Stimulated activated CD8-positive, alpha-beta memory T cell treated with anti-CD3 and anti-CD28 coated beads, Interleukin-15, amount 100 ng/mL, for 1 hour (primary cell): ENCODE measurements around the gene AGBL1.

Experiments used
- DNase-seq: peaks from one replicate; pipeline ENCODE4 v3.0.0-alpha.2; 2020; ENCODE audit warnings: low read depth

Gene AGBL1

DNA sequence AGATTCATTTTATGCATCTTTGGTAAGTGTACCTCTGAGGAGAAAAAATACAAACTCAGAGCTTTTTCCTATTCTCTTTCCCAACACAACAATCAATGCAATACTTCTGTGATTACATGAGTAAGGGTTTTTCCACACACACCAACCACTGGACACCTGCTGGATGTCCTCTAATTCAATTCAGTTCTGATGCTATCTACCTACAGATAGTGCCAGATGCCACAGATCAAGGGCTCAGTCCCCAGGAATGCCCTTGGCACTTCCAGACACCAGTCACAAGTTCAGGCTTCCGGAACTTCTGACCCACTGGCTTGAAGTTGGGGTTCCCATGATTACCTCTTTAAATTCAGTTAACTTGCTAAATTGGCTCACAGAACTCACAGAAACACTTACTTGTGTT lies 511.5 kb downstream of the AGBL1 start:
- no peak for DNase-seq

DNA sequence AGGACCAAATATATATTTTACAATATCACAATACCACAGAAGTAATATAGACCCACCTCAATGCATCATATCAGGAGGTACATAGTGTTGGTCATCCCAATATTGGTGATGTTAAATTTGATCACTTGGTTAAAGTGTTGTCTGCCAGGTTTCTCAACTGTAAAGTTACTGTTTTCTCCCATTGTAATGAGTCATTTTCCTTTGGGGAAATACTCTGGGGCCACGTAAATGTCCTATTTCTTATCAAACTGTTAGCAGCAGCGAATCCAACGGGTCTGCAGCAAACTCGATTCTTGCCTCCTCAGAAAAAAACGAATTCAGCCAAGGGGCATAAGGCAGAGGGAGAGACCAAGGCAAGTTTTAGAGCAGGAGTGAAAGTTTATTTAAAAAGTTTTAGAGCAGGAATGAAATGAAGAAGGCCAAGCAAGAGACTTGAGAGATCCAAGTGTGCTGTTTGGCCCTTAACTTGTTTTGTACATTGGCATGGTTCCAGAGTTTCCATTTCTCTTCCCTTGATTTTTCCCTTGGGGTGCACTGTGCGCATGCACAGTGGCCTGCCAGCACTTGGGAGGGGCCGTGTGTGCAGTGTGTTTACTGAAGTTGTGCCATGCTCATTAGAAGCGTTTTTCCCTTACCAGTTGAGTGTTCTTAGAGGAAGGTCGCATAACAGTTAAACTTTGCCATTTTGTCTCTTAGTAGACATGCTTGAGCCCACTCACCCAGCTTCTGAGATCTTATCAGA lies 512.5 kb downstream of the AGBL1 start:
- DNase-seq = no peak

DNA sequence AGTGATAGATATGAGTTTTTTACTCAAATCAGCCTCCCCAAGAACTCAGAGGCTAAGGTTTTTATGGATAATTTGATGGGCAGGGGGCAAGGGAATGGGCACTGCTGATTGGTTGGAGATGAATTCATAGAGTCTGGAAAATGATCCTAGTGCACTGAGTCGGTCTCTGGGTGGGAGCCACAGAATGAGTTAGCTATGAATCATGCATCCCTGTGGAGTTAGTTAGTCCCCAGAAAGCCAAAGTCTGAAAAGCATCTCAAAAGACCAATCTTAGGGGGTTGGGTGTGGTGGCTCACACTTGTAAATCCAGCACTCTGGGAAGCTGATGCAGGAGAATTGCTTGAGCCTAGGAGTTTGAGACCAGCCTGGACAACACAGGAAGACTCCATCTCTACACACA lies 516.1 kb downstream of the AGBL1 start:
- no peak for DNase-seq

DNA sequence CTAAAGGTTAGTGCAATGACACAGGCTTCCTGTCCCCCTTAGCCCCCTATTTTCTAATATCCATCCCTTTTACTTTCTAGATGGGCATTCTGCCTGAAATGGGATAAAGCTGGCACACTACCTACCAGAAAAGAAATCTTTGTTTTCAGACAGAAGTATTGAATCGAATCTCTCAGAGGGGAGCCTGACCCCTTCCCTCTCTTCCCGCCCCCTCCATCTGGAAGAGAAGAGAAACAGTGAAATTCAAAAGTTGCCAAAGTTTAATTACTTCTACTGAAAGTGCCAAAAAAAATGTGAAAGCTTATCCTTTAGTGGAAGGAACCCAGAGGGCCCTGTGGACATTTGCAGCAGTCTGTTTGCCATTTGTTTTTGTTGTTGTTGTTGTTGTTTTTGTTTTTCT lies 523.8 kb downstream of the AGBL1 start:
- DNase-seq = no peak

DNA sequence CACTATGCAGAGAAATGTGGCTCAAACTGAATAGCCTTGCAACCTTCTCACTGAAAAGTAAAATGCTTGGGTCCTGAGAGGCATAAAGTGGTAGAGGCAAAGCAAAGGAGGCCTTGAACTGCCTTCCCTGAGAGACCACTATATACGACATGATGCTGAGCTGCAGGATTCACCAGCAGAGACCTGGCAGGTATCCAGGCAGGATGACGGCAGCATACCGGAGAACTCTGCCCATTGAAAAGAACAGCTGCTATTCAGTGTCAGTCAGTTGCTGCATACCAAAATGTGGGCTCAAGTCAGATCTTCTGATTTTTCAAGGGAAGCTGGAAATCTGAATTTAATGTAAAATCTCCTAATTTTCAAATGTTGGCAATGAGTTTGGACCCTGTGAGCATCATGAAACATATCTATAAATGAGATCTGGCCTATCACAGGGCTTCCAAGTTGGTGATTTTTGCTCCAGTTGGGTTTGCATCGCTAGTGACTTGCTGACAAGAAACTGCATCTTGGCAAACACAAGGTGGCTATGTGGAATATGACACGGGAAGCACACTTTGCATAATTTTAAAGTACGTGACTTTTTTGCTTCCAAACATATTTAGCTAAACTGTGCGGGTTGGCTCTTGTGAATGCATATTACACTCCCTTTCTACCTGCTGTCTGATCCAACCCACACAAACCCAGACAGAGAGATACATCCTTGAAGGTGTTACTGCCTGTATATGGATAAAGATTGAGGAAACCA lies 529.0 kb downstream of the AGBL1 start:
- no peak for DNase-seq

DNA sequence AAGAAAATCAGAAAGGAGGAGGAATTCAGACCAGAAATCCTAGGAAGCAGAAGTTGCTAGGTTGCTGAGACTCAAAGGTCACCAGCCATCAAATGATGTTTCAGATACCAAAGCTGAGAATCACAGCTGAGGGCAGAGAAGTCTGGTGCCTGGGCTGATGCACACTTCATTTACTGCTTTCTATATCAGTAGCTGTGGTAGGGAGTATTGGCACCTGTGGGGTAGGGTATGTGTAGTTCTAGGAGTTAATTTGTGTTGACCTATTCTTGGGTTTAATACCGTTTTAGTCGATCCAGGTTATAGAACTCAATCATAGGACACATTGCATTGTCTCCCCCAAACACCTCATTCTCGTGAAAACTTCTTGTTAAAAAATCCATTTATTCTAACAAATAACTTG lies 529.6 kb downstream of the AGBL1 start:
- DNase-seq = no peak

DNA sequence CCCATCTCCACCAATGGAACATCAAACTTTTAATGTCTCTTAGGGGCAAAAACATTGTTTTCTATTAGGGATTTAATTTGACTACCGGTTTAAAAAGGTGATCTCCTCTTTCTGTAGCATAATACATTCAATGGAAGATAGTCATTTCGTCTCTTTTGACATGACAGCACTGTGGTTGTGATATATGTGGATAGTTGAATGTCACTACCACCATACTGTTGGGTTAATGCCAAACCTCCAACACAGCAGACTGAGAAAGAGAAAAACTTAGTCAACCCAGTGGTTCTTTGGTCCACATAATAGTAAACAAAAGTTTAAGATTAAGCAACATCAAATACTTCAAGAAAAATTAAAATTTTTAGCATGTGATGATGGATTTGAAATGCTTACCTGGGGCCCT lies 530.4 kb downstream of the AGBL1 start:
- no peak for DNase-seq

DNA sequence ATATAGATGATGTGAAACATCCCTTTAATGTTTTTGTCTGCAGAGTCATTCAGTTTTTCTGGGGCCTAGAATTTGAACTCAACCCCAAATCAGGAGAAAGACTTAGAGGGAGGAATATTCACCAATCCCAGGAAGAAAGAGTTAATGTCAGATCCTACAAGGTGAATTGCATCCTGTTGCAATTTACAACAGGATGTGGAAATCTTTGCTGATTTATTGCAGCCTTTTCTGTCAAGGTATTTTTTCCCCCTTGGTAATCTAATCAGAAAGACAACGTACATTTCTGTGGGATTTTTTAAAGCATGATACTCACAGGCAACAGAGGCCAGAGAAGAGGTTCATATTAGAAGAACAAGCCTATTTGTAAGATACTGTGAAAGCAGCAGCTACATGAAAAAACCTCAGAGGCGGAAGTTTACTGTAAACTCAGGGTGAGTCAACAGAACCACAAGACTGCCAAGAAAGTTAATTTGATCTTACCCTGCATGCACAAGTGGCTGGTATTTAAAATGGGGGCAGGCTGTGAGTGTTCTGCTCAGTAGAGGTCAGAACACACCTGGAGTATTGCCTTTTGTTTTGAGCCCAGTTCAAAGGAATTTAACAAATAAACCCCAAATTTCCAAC lies 531.9 kb downstream of the AGBL1 start:
- DNase-seq = no peak

DNA sequence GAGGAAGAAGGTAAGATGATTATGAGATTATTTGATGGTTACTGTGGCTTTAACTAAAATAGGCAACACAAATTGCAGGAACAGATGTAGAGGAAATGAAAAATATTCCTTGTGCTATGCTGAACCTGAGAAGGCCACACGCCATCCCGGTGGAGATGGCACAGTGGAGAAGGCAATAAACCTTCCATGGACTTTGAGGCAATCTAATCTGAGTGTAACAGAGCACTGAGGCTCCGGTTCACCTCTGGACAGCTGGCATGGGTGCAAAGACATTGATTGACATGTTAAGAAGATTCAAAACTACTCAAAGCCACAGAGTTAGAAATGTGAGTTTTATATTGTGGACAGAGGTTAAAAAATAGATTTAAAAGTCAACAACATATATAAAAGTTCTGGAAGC lies 535.7 kb downstream of the AGBL1 start:
- no peak for DNase-seq

DNA sequence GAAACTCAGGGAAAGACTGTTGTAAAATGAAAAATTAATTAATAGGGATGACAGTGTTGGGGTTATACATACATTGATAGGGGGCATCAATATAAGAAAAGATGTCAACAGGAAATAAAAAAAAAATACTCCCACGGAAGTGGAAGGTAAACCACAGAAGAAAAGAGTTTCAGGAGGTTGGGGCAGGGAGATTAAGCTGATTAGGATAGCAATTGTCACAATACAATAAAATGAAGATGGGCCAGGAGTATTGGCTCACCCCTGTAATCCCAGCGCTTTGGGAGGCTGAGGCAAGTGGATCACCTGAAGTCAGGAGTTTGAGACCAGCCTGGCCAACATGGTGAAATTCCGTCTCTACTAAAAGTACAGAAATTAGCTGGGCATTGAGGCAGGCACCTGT lies 536.1 kb downstream of the AGBL1 start:
- DNase-seq = no peak

DNA sequence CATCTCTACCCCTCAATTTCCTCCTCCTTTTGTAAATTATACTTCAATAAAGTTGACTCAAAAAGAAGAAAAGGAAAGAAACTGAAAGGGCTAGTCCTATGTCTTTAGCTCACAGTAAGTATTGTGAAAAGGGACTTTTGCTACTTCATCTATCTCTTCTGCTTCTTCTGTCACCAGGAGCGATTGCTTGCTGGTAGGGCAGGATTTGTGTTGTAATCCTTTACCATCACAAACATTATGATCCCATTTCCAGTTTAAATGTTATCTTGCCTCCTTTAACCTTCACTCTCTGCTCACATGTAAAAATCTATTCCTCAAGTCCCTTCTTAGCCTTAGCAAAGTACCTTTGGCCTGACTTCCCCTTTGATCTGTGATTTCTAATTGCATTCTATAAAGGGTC lies 537.1 kb downstream of the AGBL1 start:
- no peak for DNase-seq

DNA sequence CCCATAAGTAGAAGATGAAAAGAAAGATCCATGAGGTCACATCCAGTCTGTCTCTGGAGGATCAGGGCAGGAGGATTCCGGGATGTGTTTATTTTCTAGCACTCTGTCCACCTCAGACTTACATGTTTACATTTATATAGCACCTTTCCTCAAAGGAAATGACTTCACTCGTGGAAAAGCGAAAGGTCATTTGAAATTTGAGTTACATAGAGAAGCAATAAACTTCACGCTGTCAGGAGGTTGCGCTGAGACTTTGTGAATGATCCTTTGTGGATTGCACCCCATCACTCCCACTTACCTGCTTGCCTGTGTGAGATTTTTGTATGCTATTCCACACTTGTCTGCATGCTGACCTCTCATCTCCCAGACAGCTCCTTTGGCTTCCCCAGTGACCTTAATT lies 540.5 kb downstream of the AGBL1 start:
- DNase-seq = no peak

DNA sequence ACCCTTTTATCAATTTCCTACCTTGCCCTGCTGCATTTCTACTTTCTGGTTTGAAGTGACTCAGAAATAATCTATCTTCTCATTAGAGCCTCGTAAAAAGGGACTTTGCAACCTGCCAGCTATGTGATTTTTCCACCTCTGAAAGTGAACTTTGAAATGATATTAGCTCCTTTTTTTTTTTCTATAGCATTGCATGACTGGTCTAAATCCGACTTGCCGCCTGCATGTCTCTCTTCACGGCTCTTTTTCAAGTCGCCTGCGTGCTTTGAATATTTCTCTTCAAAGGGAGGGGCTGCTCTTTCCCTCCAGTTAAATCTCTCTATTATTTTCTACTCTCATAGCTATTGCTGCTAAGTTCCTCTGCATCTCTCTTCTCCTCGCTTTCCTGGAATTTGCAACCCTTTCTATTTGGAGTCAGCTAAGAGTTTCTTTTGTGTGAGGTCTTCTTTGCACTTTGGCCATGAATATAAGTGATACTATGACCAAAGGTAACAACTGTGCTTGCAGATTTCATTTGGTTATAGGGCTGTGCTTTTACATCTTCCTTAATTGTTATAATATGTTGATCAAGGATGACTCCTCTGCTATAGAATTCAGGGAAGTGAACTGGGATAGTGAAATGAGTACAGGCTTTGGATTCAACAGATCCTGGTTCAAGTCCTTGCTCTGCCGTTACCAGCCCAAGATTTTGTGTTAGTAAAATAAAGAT lies 541.1 kb downstream of the AGBL1 start:
- no peak for DNase-seq

DNA sequence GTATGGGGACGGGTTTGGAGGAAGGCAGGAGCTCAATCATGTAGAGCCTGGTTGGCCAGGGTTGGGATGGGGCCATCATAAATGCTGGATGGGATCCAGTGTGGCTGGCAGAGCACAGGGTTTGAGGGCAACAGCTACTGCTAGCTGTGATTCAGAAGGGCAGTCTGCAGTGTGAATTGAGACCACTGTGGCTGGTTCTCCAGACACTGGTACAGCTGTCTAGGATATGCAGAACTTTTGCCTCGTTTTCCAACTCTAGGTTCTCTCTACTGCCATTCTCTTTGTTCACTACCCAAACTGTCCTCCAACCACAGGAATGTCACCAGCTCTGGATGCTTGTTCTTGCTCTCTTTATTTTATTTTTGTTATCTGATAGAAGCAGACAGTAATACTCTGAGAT lies 543.6 kb downstream of the AGBL1 start:
- no peak for DNase-seq

DNA sequence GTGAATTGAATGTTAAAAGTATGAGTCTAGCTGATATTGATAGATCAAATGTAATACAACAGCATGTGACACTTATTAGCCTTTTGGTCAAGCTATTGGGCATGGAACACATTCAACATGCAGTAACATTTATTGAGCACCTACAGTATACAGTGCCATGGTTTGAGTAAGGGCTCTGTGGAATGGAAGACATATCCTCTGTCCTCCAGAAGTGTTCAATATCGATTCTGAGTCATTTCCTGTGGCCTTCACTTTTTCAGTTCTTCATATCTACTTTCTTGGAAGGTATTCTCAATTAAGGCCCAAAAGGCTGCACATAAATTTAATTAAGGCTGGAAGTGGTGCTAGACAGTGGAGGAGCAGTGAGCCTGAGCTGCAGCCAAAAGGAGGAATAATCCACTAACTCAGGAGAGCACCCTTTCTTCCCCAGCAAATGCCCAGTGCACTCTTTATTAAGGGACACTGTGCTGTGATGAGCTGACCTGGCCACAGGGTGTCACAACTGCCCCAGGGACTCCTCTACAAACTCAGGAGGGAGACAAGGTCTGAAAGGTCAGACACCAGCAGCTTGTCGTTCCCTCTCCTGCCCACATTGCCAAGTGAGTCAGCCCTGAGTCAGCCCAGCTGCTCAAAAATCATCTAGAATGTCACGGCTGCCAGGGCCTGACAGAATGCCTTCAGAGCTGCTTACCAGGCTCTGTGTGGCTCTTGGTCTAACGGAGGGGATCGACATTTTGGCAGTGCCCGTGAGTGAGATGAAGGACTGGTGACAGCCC lies 544.8 kb downstream of the AGBL1 start:
- DNase-seq = peak; percentile 33

DNA sequence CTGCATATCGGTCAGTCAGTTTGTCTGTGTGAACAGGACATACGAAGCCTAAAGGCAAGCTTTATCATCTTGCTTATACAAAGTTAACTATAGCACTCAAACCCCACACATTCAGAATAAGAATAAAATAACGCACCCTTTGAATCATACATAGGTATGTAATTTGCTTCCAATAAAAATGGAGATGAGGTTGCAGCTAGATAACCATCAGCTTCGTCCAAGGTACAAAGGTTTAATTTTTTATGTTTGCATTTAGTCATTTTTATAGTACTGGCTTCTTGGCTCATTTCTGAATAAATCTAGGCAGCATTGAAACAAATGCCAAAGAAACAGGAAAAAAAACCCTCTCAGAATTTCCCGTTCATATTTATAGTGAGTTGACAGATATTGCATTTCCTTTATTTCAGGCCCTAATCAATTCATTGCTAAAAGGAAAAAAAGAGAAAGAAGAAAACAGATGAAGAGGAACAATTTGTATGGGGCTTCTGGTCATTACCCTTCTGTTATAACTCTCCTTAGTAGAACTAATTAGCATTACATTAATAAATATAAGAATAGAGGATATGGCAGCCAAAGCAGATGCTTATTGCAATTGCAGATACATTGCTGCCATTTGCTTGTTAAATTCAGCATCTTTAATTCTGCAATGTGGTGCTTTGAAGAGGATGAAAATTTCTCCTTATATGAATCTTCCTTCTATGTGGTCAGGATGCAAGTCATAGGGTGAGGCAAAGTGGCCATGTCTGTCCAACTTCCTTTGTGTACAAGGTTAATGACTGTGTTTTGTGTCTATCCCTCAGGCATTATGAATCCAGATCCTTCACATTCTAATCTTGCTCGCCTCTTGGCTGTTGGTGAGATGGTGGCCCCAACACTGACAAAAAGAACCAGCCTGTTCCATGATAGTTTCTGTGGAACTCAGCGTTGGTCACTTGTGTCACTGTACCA lies 550.0 kb downstream of the AGBL1 start:
- DNase-seq = no peak

DNA sequence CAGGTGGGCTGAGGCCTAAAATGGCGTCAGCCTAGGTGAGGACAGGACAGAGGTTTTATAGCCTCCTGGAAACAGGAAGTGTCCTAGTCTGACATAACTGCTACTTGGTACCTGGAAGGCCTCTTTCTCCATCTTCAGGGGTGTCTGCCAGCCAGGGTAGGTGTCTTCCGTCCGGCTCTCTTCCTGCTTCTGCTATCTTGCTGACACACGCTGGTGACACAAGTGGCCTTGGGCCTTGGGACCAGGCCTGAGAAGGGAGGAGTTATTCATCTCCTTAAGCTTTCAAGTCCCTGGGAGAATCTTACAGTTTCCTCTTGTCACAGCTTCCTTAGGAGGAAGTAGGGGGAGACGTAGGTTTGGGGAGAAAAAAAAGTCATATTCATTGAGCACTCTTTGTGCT lies 551.3 kb downstream of the AGBL1 start:
- DNase-seq = no peak

DNA sequence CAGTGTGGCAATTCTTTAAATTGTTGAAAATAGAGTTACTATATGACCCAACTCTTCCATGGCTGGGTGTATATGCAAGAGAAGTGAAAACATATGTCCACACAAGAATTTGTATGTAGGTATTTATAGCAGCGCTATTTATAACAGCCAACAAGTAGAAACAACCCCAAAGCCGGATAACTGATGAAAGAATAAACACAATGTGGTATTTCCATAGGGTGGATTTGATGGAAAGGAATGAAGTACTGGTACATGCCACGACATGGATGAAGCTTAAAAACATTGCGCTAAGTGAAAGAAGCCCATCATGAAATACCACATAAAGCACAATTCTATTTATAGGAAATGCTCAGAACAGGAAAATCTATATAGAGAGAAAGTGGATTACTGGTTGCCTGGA lies 554.5 kb downstream of the AGBL1 start:
- no peak for DNase-seq

DNA sequence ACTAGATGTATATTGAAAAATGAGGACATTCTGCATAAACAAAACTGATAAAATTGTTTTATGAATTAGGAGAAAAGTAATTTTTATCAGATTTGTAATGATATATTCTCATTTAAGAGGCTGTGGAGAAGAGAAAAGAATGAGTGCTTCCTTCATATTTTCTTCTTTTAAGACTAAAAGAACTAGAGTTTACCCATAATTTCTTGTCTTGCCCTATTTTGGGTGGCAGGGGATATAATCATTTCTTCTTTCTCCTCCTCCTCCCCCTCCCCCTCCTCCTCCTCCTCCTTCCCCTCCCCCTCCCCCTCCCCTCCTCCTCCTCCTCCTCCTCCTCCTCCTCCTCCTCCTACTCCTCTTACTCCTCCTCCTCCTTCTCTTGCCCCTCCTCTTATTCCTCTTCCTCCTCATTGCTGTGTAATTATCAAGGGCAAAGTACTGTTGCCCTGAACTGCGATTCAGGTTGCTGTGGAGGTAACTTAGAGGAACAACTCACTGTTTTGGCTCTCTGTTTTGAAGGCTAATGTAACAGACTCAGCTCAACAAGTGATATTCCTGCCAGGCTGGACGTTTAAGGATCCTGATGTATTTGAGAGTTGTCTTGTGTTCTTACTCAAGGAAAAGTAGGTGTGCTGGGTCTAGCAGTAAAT lies 555.4 kb downstream of the AGBL1 start:
- DNase-seq = no peak

DNA sequence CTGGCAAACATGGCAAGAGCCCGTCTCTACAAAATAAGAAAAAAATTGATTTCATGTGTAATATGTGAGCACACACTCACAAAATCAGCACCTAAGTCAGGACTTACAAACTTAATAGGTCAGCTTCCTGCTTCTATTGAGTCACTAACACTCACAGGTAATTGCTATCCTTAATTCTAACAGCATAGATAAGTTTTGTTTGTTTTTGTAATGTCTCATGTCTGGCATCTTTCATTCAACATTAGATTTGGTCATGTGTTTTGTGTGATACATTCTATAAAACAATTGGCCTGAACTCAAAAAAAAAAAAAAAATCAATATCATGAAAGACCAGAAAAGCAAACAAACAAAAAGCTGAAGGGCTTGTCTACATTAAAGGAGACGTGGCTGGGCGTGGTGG lies 564.7 kb downstream of the AGBL1 start:
- no peak for DNase-seq
